ENCODE data around the gene IFI44L.

IFI44L gene

GRCh38 chr1:78619803-78620579, at the start of gene IFI44L:
IFI44L (plus strand) TSS chr1:78620448; CDS start chr1:78627916, 7,468 bp downstream.
- peak; percentile 41 for DNase-seq
- in situ Hi-C loops (cut with HindIII; ENCODE audit: low pct_ligation_motif_present, low pct_unique_long_range_greater_than_20kb, low sequenced_read_pairs): no loop called here

GRCh38 chr1:78570539-78570938, 49.7 kb upstream of the IFI44L start:
- peak; percentile 2 for DNase-seq

GRCh38 chr1:78577257-78578100, 42.8 kb upstream of the IFI44L start:
- in situ Hi-C loops (cut with HindIII; ENCODE audit: low pct_ligation_motif_present, low pct_unique_long_range_greater_than_20kb, low sequenced_read_pairs): no loop called here
- DNase-seq: no peak

More at GRCh38 chr1:78570539-78570938, 49.7 kb upstream of the IFI44L start:
- in situ Hi-C loops (cut with HindIII; ENCODE audit: low pct_ligation_motif_present, low pct_unique_long_range_greater_than_20kb, low sequenced_read_pairs): no loop called here

- in situ Hi-C loops (cut with HindIII; ENCODE audit: low pct_ligation_motif_present, low pct_unique_long_range_greater_than_20kb, low sequenced_read_pairs): no loop called here
These were observed 33.7 kb upstream of the IFI44L start for GRCh38 chr1:78586572-78586971.

GRCh38 chr1:78587211-78587610, 33.0 kb upstream of the IFI44L start:
- in situ Hi-C loops (cut with HindIII; ENCODE audit: low pct_ligation_motif_present, low pct_unique_long_range_greater_than_20kb, low sequenced_read_pairs): no loop called here
- no peak for DNase-seq

More at GRCh38 chr1:78586572-78586971, 33.7 kb upstream of the IFI44L start:
- DNase-seq: peak; percentile 12

GRCh38 chr1:78591971-78592370, 28.3 kb upstream of the IFI44L start:
- in situ Hi-C loops (cut with HindIII; ENCODE audit: low pct_ligation_motif_present, low pct_unique_long_range_greater_than_20kb, low sequenced_read_pairs): no loop called here
- DNase-seq: no peak

GRCh38 chr1:78599294-78599693, 21.0 kb upstream of the IFI44L start:
- in situ Hi-C loops (cut with HindIII; ENCODE audit: low pct_ligation_motif_present, low pct_unique_long_range_greater_than_20kb, low sequenced_read_pairs): no loop called here
- DNase-seq: no peak

GRCh38 chr1:78601068-78601467, 19.2 kb upstream of the IFI44L start:
- in situ Hi-C loops (cut with HindIII; ENCODE audit: low pct_ligation_motif_present, low pct_unique_long_range_greater_than_20kb, low sequenced_read_pairs): no loop called here
- DNase-seq: no peak

GRCh38 chr1:78603206-78603605, 17.0 kb upstream of the IFI44L start:
- DNase-seq: no peak
- in situ Hi-C loops (cut with HindIII; ENCODE audit: low pct_ligation_motif_present, low pct_unique_long_range_greater_than_20kb, low sequenced_read_pairs): no loop called here

- DNase-seq: no peak
- in situ Hi-C loops (cut with HindIII; ENCODE audit: low pct_ligation_motif_present, low pct_unique_long_range_greater_than_20kb, low sequenced_read_pairs): no loop called here
These were observed 15.6 kb upstream of the IFI44L start for GRCh38 chr1:78604643-78605042.

GRCh38 chr1:78606274-78606673, 14.0 kb upstream of the IFI44L start:
- in situ Hi-C loops (cut with HindIII; ENCODE audit: low pct_ligation_motif_present, low pct_unique_long_range_greater_than_20kb, low sequenced_read_pairs): no loop called here
- no peak for DNase-seq

- in situ Hi-C loops (cut with HindIII; ENCODE audit: low pct_ligation_motif_present, low pct_unique_long_range_greater_than_20kb, low sequenced_read_pairs): no loop called here
- peak; percentile 34 for DNase-seq
These were observed 12.8 kb upstream of the IFI44L start for GRCh38 chr1:78607334-78607927.

GRCh38 chr1:78607944-78608343, 12.3 kb upstream of the IFI44L start:
- no peak for DNase-seq
- in situ Hi-C loops (cut with HindIII; ENCODE audit: low pct_ligation_motif_present, low pct_unique_long_range_greater_than_20kb, low sequenced_read_pairs): no loop called here

- in situ Hi-C loops (cut with HindIII; ENCODE audit: low pct_ligation_motif_present, low pct_unique_long_range_greater_than_20kb, low sequenced_read_pairs): no loop called here
- peak; percentile 86 for DNase-seq
These were observed 2.6 kb upstream of the IFI44L start for GRCh38 chr1:78617615-78618026.

GRCh38 chr1:78619032-78619431, 1.2 kb upstream of the IFI44L start:
- peak; percentile 3 for DNase-seq
- in situ Hi-C loops (cut with HindIII; ENCODE audit: low pct_ligation_motif_present, low pct_unique_long_range_greater_than_20kb, low sequenced_read_pairs): no loop called here

GRCh38 chr1:78619446-78619802, 824 bp upstream of the IFI44L start:
- DNase-seq: peak; percentile 32
- in situ Hi-C loops (cut with HindIII; ENCODE audit: low pct_ligation_motif_present, low pct_unique_long_range_greater_than_20kb, low sequenced_read_pairs): no loop called here

- in situ Hi-C loops (cut with HindIII; ENCODE audit: low pct_ligation_motif_present, low pct_unique_long_range_greater_than_20kb, low sequenced_read_pairs): no loop called here
- peak; percentile 33 for DNase-seq
These were observed 418 bp downstream of the IFI44L start for GRCh38 chr1:78620666-78621065.

GRCh38 chr1:78622548-78622947, 2.3 kb downstream of the IFI44L start:
- in situ Hi-C loops (cut with HindIII; ENCODE audit: low pct_ligation_motif_present, low pct_unique_long_range_greater_than_20kb, low sequenced_read_pairs): no loop called here
- DNase-seq: no peak

- no peak for DNase-seq
- in situ Hi-C loops (cut with HindIII; ENCODE audit: low pct_ligation_motif_present, low pct_unique_long_range_greater_than_20kb, low sequenced_read_pairs): no loop called here
These were observed 3.8 kb downstream of the IFI44L start for GRCh38 chr1:78624035-78624434.

All from ACHN (cell line).